Testis (tissue), 2 donors: ENCODE data around the gene TRIO.

ENCODE experiments used
- POLR2A ChIP-seq: fragments of 450-650 bp; IDR thresholded peaks from one replicate; pipeline ENCODE4 v1.6.1; 2017; ENCODE audit warnings: antibody characterized with exemption, mild to moderate bottlenecking, moderate library complexity
- TF ChIP-seq, protein P1 (sequence below), 3 experiments: fragments of 450-650 bp in 2 of 3; fragments of 200-600 bp in 1 of 3; sonication (generic) in 1 of 3; IDR thresholded peaks; one replicate each; pipeline ENCODE4 v1.5.1; 2016 to 2019; ENCODE audit warnings: antibody characterized with exemption in 3 of 3, mild to moderate bottlenecking in 2 of 3, moderate library complexity in 1 of 3

DNA sequence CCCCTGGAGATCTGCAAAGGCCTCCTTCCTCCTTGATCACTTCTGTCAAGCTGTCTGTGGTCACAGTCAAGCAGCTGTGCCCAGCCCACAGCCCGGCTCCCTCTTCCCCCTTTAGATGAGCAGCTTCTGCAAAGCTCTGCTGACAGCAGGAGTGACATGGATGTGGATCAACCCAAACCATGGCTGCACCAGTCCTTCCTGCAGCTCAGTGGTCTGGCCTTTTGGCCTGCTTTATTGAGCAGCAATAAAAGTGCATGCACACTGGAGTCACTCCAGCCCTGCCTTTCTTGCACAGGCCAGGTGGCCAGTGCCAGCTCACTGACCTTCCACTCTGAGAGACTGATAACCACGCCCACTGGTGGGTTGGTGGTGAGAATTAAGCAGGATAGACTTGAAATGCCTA is 347.2 kb downstream of the TRIO start:
- no peak for TF ChIP-seq POLR2A
- TF ChIP-seq, protein P1, sequence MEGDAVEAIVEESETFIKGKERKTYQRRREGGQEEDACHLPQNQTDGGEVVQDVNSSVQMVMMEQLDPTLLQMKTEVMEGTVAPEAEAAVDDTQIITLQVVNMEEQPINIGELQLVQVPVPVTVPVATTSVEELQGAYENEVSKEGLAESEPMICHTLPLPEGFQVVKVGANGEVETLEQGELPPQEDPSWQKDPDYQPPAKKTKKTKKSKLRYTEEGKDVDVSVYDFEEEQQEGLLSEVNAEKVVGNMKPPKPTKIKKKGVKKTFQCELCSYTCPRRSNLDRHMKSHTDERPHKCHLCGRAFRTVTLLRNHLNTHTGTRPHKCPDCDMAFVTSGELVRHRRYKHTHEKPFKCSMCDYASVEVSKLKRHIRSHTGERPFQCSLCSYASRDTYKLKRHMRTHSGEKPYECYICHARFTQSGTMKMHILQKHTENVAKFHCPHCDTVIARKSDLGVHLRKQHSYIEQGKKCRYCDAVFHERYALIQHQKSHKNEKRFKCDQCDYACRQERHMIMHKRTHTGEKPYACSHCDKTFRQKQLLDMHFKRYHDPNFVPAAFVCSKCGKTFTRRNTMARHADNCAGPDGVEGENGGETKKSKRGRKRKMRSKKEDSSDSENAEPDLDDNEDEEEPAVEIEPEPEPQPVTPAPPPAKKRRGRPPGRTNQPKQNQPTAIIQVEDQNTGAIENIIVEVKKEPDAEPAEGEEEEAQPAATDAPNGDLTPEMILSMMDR (IDR thresholded peaks at IDR 0.05) = no peak
